Caco-2 (cell line): ENCODE results near the gene IL6ST. TPM values are rescaled to one million over a fixed set of nuclear protein-coding genes. Genes with fewer than 3 reads are reported as not detected.

ENCODE experiments used
- BruUV-seq: library from RNA; stranded (reverse); fragments of 400-500 nt; replicated peaks from 2 replicates; lab custom pipeline; 2021; lab: Mats Ljungman, UMichigan
- CTCF ChIA-PET: fragments of 300-600 bp; sonication (Branson Sonifier 250); formaldehyde crosslinking; loops from one replicate; lab custom pipeline; 2022; ENCODE audit warnings: antibody characterized with exemption; lab: Charles Lee
- POLR2A ChIA-PET: fragments of 300-600 bp; sonication (Branson Sonifier 250); formaldehyde crosslinking; loops from one replicate; lab custom pipeline; 2022; ENCODE audit warnings: antibody characterized with exemption; lab: Charles Lee
- DNase-seq, 2 experiments: peaks; one replicate each; pipeline versions ENCODE4 v3.0.0 to v3.0.0-alpha.2; 2020 to 2022
- H3K27me3 ChIP-seq: replicated peaks from 2 replicates; pipeline ENCODE4 v1.6.0; 2011; ENCODE audit warnings: low read length; ENCODE audit not compliant: control insufficient read depth, insufficient read depth
- H3K36me3 ChIP-seq: 2 replicates; pipeline ENCODE4 v1.5.1; 2011; ENCODE audit warnings: low read length; ENCODE audit not compliant: control insufficient read depth, insufficient read depth
- H3K4me1 ChIP-seq: fragments of 250-450 bp; sonication (Bioruptor Pico); 2 replicates; pipeline ENCODE4 v1.5.1; 2020; ENCODE audit warnings: mild to moderate bottlenecking
- H3K4me3 ChIP-seq: 2 replicates; pipeline ENCODE4 v1.5.1; 2011; ENCODE audit warnings: low read depth, mild to moderate bottlenecking, control low read depth, low read length
- H3K9me3 ChIP-seq: fragments of 250-450 bp; sonication (Bioruptor Pico); 2 replicates; pipeline ENCODE4 v1.5.1; 2020; ENCODE audit warnings: mild to moderate bottlenecking, moderate library complexity
- H3K27ac Mint-ChIP-seq: one replicate; pipeline ENCODE4 v1.8.0; 2022; ENCODE audit warnings: mixed read lengths; ENCODE audit not compliant: unreplicated experiment
- H3K27me3 Mint-ChIP-seq: one replicate; pipeline ENCODE4 v1.8.0; 2022; ENCODE audit warnings: mixed read lengths; ENCODE audit not compliant: insufficient read depth, unreplicated experiment
- H3K36me3 Mint-ChIP-seq: one replicate; pipeline ENCODE4 v1.8.0; 2022; ENCODE audit warnings: mild to moderate bottlenecking, mixed read lengths; ENCODE audit not compliant: insufficient read depth, unreplicated experiment
- H3K4me1 Mint-ChIP-seq: one replicate; pipeline ENCODE4 v1.8.0; 2022; ENCODE audit warnings: low read depth, mixed read lengths; ENCODE audit not compliant: unreplicated experiment
- H3K4me3 Mint-ChIP-seq: one replicate; pipeline ENCODE4 v1.8.0; 2022; ENCODE audit warnings: mild to moderate bottlenecking, moderate library complexity, mixed read lengths; ENCODE audit not compliant: unreplicated experiment
- H3K9me3 Mint-ChIP-seq: one replicate; pipeline ENCODE4 v1.8.0; 2022; ENCODE audit warnings: mixed read lengths; ENCODE audit not compliant: unreplicated experiment
- CTCF ChIP-seq, 2 experiments: fragments of 200-600 bp in 1 of 2; IDR thresholded peaks; 1 replicate in 1 of 2; 2 replicates in 1 of 2; pipeline versions ENCODE4 v1.5.1 to v1.8.0; 2011 to 2022; ENCODE audit warnings: antibody characterized with exemption in 1 of 2, control low read depth in 1 of 2, inconsistent platforms in 1 of 2, low read depth in 1 of 2, low read length in 1 of 2, mild to moderate bottlenecking in 1 of 2, moderate library complexity in 1 of 2; ENCODE audit not compliant: insufficient read depth in 1 of 2, severe bottlenecking in 1 of 2, unreplicated experiment in 1 of 2
- intact Hi-C: fragments of 100-400 bp; cut with micrococcal nuclease; formaldehyde crosslinking; loops from one replicate; pipeline ENCODE4 v1.10.0; 2022; ENCODE audit not compliant: unreplicated experiment
- total RNA-seq: library from RNA; stranded (reverse); gene quantifications from 2 replicates; pipeline ENCODE4 v1.2.3, GENCODE V29; 2022

The IL6ST gene
- total RNA-seq, 1 experiment from 2014 or later = 278 TPM

- H3K27me3 ChIP-seq = no peaks in the 10 kb centered on the region
- H3K27ac Mint-ChIP-seq = peak overlapping the region; percentile 84
- ChIA-PET POLR2A (no interaction called here), CTCF (interaction anchor here (0.5 to 0.7 kb wide), 2 partner anchors 207 to 528 kb away, joined by 3 read pairs; no protein-coding TSS in a partner anchor)
- peaks cover 4% of the 10 kb centered on the region for H3K36me3 Mint-ChIP-seq
- intact Hi-C loops = no loop called here
- no peaks in the 10 kb centered on the region for H3K36me3 ChIP-seq
- no peaks in the 10 kb centered on the region for H3K27me3 Mint-ChIP-seq
- DNase-seq = no peak
- no peaks in the 10 kb centered on the region for H3K9me3 Mint-ChIP-seq
- H3K4me1 Mint-ChIP-seq = peaks cover 33% of the 10 kb centered on the region
- peaks cover 50% of the 10 kb centered on the region for H3K4me1 ChIP-seq
- H3K4me3 ChIP-seq = no peak overlapping the region
- TF ChIP-seq CTCF (IDR thresholded peaks at IDR 0.05; ENCODE audit: insufficient read depth in 1 of 2, low read depth in 1 of 2, low read length in 1 of 2, severe bottlenecking in 1 of 2, unreplicated experiment in 1 of 2) = no peak
- H3K4me3 Mint-ChIP-seq = peak overlapping the region; percentile 31
- H3K9me3 ChIP-seq = no peaks in the 10 kb centered on the region
- no TSS peak for BruUV-seq
These were observed 75.1 kb downstream of the IL6ST start for GRCh38 chr5:55919625-55920024.

- peaks cover 62% of the 10 kb centered on the region for H3K4me1 ChIP-seq
These were observed 76.4 kb downstream of the IL6ST start for GRCh38 chr5:55918087-55919035.

More at GRCh38 chr5:55918087-55919035, 76.4 kb downstream of the IL6ST start:
- no peaks in the 10 kb centered on the region for H3K27me3 Mint-ChIP-seq
- H3K36me3 ChIP-seq = no peaks in the 10 kb centered on the region
- peaks cover 44% of the 10 kb centered on the region for H3K4me1 Mint-ChIP-seq
- no peaks in the 10 kb centered on the region for H3K9me3 ChIP-seq
- CTCF ChIA-PET = no interaction called here
- peak in 1 of 2 experiments; percentile 1 for TF ChIP-seq CTCF (IDR thresholded peaks at IDR 0.05; ENCODE audit: insufficient read depth in 1 of 2, low read depth in 1 of 2, low read length in 1 of 2, severe bottlenecking in 1 of 2, unreplicated experiment in 1 of 2)
- no peaks in the 10 kb centered on the region for H3K36me3 Mint-ChIP-seq
- no TSS peak for BruUV-seq
- DNase-seq = peak in 1 of 2 experiments; percentile 53
- intact Hi-C loops = no loop called here
- no peak overlapping the region for H3K4me3 ChIP-seq
- POLR2A ChIA-PET = interaction anchor here (0.7 kb wide), 1 partner anchor 14 kb away, joined by 3 read pairs; no protein-coding TSS in a partner anchor
- H3K27me3 ChIP-seq = no peaks in the 10 kb centered on the region
- H3K9me3 Mint-ChIP-seq = no peaks in the 10 kb centered on the region
- peak overlapping the region; percentile 84 for H3K27ac Mint-ChIP-seq
- H3K4me3 Mint-ChIP-seq = no peak overlapping the region
